ENCODE results near the gene GRID1. TPM values are rescaled to one million over a fixed set of nuclear protein-coding genes. Genes with fewer than 3 reads are reported as not detected.

The GRID1 gene
- total RNA-seq, 3 donors from 2014 or later, result 2.3 to 8.5 (median 5.9) TPM

GRCh38 chr10:86331861-86332260 is 34.7 kb downstream of the GRID1 start:
- Histone ChIP-seq H3K36me3 (no peaks in the 10 kb centered on the region), H3K9me3 (no peaks in the 10 kb centered on the region), H3K27ac (no peak overlapping the region), H3K4me3 (no peak overlapping the region), H3K27me3 (no peaks in the 10 kb centered on the region), H3K4me1 (no peaks in the 10 kb centered on the region)
- intact Hi-C loops (cut with DNase I; ENCODE audit: low total_unique reads), result no loop called here
- TF ChIP-seq POLR2A (IDR thresholded peaks at IDR 0.05) (no peak), CTCF (IDR thresholded peaks at IDR 0.05) (no peak), POLR2AphosphoS5 (IDR thresholded peaks at IDR 0.05) (no peak)
- no peak for DNase-seq (ENCODE audit: low spot score in 2 of 2)

- intact Hi-C loops (cut with DNase I; ENCODE audit: low total_unique reads), result no loop called here
- Histone ChIP-seq H3K36me3 (no peaks in the 10 kb centered on the region), H3K9me3 (no peaks in the 10 kb centered on the region), H3K27ac (no peak overlapping the region), H3K4me1 (no peaks in the 10 kb centered on the region), H3K27me3 (no peaks in the 10 kb centered on the region), H3K4me3 (no peak overlapping the region)
- TF ChIP-seq POLR2AphosphoS5 (IDR thresholded peaks at IDR 0.05) (no peak), CTCF (IDR thresholded peaks at IDR 0.05) (no peak), POLR2A (IDR thresholded peaks at IDR 0.05) (no peak)
- DNase-seq (ENCODE audit: low spot score in 2 of 2), result no peak
Observed at GRCh38 chr10:86330778-86331763, 35.5 kb downstream of the GRID1 start.

DNA sequence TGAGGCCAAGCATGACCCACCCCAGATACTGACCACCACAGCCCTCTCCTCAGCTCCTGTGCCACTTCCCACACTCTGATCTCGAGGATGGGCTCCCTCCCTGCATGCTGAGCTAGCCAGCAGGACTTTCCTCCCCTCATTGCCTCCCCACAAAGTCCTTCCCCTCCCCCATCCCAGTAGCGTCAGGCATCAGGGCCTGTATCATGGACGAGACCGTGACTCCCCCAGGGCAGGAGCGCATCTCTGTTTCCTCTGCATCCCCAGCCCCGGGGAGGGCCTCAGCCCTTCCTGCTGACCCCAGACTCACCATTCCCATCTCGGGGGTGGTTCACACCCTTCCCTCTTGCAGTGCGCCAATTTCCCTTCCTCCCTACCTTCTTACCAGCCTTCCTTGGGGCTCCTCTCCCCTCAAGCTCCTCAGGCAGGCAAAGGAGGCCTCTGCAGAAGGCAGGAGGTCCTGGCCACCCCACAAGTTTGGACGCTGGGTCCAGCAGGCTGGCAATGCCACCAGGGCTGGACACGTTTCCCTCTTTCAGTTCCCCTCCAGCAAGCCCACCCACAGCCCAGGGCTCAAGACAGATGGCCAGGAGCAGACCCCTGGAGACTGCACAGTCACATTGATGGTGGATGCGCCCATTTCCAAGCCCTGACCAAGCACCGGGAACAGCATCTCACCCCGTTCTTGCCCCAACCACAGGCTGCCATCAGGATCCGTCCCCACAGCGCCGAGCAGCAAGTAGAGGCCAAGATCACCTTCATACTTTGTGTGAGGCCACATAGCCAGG is 36.5 kb downstream of the GRID1 start:
- Histone ChIP-seq H3K27me3 (no peaks in the 10 kb centered on the region), H3K27ac (no peak overlapping the region), H3K4me3 (no peak overlapping the region), H3K9me3 (no peaks in the 10 kb centered on the region), H3K4me1 (no peaks in the 10 kb centered on the region), H3K36me3 (no peaks in the 10 kb centered on the region)
- intact Hi-C loops (cut with DNase I; ENCODE audit: low total_unique reads), result no loop called here
- no peak for TF ChIP-seq CTCF (IDR thresholded peaks at IDR 0.05)
- no peak for TF ChIP-seq POLR2A (IDR thresholded peaks at IDR 0.05)
- TF ChIP-seq POLR2AphosphoS5 (IDR thresholded peaks at IDR 0.05), result no peak
- no peak for DNase-seq (ENCODE audit: low spot score in 2 of 2)

DNA sequence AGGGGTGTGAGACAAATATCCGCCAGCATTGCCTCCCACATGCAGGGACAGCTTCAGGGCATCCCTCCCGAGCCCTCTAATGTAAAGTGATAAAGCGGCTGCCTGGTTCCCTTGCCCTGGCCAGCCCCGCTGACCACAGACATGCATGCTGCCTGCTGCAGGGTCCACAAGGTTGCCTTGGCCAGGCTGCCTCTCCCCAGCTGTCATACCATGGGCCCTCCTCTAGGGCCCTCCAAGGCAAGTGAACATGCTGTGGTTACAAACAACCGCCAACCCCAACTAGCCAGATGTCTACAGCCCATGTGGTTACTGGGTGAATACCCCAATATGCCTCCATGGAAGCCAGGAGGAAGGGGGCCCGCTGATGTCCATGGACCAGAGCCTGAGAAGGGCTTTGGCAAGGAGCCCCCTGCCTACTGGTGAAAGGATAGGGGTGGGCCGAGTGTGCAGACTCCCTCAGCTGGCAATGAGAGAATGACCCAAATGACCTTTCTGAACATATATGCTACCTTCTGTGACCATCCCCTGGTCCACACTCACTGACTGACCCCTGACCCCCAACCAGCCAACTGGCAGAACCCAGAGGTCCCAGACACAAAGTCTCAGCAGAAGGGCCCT is 37.4 kb downstream of the GRID1 start:
- Histone ChIP-seq H3K9me3 (no peaks in the 10 kb centered on the region), H3K4me1 (no peaks in the 10 kb centered on the region), H3K27me3 (no peaks in the 10 kb centered on the region), H3K4me3 (no peak overlapping the region), H3K36me3 (no peaks in the 10 kb centered on the region), H3K27ac (no peak overlapping the region)
- intact Hi-C loops (cut with DNase I; ENCODE audit: low total_unique reads), result no loop called here
- TF ChIP-seq CTCF (IDR thresholded peaks at IDR 0.05) (no peak), POLR2AphosphoS5 (IDR thresholded peaks at IDR 0.05) (no peak), POLR2A (IDR thresholded peaks at IDR 0.05) (no peak)
- no peak for DNase-seq (ENCODE audit: low spot score in 2 of 2)

All from breast epithelium (tissue), 4 donors.